Measurements from ENCODE around the gene ALPL. TPM values are rescaled to one million over a fixed set of nuclear protein-coding genes. Genes with fewer than 3 reads are reported as not detected.
"Not testable (repeated sequence)": the region's sequence is repeated elsewhere in the genome, so short reads cannot be mapped to it uniquely, and the experiment has no call there.

ALPL gene
- total RNA-seq, 1 donor from 2014 or later = 43.1 TPM

- Mint-ChIP-seq H3K27me3 (peaks cover 3% of the 10 kb centered on the region), H3K36me3 (no peaks in the 10 kb centered on the region), H3K27ac (no peak overlapping the region), H3K9me3 (no peaks in the 10 kb centered on the region), H3K4me1 (ENCODE audit: unreplicated experiment) (peaks cover 14% of the 10 kb centered on the region), H3K4me3 (no peak overlapping the region)
- no peak for DNase-seq (ENCODE audit: extremely low spot score, unreplicated experiment)
- TF ChIP-seq, protein P1, sequence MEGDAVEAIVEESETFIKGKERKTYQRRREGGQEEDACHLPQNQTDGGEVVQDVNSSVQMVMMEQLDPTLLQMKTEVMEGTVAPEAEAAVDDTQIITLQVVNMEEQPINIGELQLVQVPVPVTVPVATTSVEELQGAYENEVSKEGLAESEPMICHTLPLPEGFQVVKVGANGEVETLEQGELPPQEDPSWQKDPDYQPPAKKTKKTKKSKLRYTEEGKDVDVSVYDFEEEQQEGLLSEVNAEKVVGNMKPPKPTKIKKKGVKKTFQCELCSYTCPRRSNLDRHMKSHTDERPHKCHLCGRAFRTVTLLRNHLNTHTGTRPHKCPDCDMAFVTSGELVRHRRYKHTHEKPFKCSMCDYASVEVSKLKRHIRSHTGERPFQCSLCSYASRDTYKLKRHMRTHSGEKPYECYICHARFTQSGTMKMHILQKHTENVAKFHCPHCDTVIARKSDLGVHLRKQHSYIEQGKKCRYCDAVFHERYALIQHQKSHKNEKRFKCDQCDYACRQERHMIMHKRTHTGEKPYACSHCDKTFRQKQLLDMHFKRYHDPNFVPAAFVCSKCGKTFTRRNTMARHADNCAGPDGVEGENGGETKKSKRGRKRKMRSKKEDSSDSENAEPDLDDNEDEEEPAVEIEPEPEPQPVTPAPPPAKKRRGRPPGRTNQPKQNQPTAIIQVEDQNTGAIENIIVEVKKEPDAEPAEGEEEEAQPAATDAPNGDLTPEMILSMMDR (conservative IDR thresholded peaks at IDR 0.05) = no peak
These were observed 8.6 kb downstream of the ALPL start for GRCh38 chr1:21517660-21518480.

DNA sequence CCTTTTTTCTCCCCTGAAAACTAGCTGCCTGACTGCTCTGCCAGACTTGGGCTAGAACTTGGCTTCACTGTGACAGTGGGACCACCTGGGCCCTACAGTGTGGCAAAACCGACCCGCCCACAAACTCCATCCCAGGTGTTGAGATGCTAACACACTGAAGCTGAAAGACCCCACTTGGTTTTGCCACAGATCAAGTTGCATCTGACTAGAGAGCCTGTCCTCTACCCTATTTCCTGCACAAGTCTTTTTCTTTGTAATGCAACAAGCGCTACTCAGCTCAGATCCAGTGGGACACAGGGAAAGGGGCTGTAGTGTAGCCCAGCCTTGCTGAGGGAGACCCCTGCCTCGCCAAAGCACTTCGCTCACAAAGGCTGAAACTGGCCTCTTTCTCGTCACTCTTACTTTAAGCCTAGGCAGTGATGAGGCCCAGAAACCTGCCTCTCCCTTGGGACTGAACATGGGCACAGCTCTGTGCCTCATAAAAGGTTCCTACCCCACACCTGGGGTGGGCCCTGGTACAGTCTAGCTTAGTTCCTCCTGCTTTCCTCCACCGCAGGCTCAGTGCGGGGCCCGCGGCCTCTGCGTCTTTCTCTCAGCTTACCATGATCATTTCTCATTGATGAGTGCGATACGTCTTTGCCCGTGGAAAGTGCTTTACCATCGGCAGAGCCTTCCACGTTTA is 9.7 kb downstream of the ALPL start:
- Mint-ChIP-seq H3K36me3 (no peaks in the 10 kb centered on the region), H3K27me3 (peaks cover 3% of the 10 kb centered on the region), H3K9me3 (no peaks in the 10 kb centered on the region), H3K4me3 (no peak overlapping the region), H3K4me1 (ENCODE audit: unreplicated experiment) (peaks cover 14% of the 10 kb centered on the region), H3K27ac (peak overlapping the region; percentile 39)
- TF ChIP-seq, protein P1 (conservative IDR thresholded peaks at IDR 0.05) = no peak
- DNase-seq (ENCODE audit: extremely low spot score, unreplicated experiment) = no peak

DNA sequence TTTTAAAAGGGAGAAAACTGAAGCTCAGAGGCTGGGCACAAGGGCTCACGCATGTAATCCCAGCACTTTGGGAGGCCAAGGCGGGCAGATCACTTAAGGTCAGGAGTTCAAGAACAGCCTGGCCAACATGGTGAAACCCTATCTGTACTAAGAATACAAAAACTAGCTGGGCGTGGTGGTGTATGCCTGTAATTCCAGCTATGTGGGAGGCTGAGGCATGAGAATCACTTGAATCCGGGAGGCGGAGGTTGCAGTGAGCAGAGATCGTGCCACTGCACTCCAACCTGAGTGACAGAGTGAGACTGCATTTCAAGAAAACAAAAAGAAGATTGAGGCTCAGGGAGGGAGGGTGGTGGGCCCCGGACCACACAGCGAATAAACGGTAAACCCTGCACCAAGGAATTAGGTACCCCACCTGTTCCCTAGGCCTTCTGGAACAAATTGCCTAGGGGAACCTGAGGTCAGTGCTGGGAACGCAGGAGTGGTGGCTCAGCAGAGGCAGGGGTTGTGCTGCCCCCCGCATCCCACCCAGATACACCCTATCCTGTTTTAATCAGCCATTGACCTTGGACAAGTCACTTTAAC is 10.4 kb downstream of the ALPL start:
- H3K4me1 Mint-ChIP-seq (ENCODE audit: unreplicated experiment) = peaks cover 17% of the 10 kb centered on the region
- not testable (repeated sequence) for H3K36me3 Mint-ChIP-seq, H3K27ac Mint-ChIP-seq

GRCh38 chr1:21520899-21521716 is 11.9 kb downstream of the ALPL start:
- H3K9me3 Mint-ChIP-seq = no peaks in the 10 kb centered on the region
- H3K4me1 Mint-ChIP-seq (ENCODE audit: unreplicated experiment) = peaks cover 21% of the 10 kb centered on the region
- DNase-seq (ENCODE audit: extremely low spot score, unreplicated experiment) = no peak
- no peak overlapping the region for H3K27ac Mint-ChIP-seq
- TF ChIP-seq, protein P1 (conservative IDR thresholded peaks at IDR 0.05) = no peak
- no peak overlapping the region for H3K4me3 Mint-ChIP-seq
- H3K27me3 Mint-ChIP-seq = peaks cover 2% of the 10 kb centered on the region
- H3K36me3 Mint-ChIP-seq = no peaks in the 10 kb centered on the region

More for the DNA sequence above, 10.4 kb downstream of the ALPL start:
- not testable (repeated sequence) for H3K4me3 Mint-ChIP-seq; DNase-seq (ENCODE audit: extremely low spot score, unreplicated experiment); H3K9me3 Mint-ChIP-seq; H3K27me3 Mint-ChIP-seq

GRCh38 chr1:21521717-21522060 is 12.5 kb downstream of the ALPL start:
- H3K9me3 Mint-ChIP-seq = no peaks in the 10 kb centered on the region
- DNase-seq (ENCODE audit: extremely low spot score, unreplicated experiment) = no peak
- TF ChIP-seq, protein P1 (conservative IDR thresholded peaks at IDR 0.05) = no peak
- H3K4me3 Mint-ChIP-seq = no peak overlapping the region
- no peak overlapping the region for H3K27ac Mint-ChIP-seq
- no peaks in the 10 kb centered on the region for H3K36me3 Mint-ChIP-seq
- no peaks in the 10 kb centered on the region for H3K27me3 Mint-ChIP-seq
- peaks cover 22% of the 10 kb centered on the region for H3K4me1 Mint-ChIP-seq (ENCODE audit: unreplicated experiment)

Data from type B pancreatic cell (in vitro differentiated cells).